ENCODE measurements around the gene PRRG2. TPM values are rescaled to one million over a fixed set of nuclear protein-coding genes. Genes with fewer than 3 reads are reported as not detected.

PRRG2 gene
- 5.4 and 7.9 TPM in 2 replicates for total RNA-seq

DNA sequence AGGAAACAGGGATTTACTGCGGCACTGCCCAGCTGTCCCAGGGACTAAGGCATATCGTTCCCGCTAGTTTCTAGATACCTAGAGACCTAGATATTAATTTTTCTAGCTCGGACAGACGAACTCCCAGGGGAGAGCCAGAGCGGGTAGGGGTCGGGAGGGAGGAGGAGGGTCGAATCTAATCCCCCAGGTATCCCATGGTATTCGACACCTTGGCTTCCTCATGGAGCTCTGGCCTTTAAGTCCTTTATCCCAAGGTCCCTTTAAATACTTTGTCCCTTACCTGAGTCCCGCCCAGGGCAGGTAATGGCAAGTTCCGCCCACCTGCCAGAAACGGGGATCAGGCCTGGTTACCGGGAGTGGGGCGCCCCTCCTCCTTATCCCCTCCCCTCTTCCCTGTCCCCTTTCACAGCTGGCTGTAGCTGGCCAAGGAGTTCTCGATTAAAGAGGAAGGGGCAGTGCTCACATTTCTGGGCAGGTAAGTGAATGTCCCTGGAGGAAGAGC is at the start of gene PRRG2:
PRRG2 (plus strand) TSS at position 310 of the 502 bp plus-strand sequence. CDS start 1,904 bp downstream, outside the sequence.

GRCh38 chr19:49580264-49581006 is 681 bp upstream of the PRRG2 start, which contains the start of gene NOSIP:
Gene NOSIP, minus strand, starts transcription at chr19:49580556. Its CDS starts 19,865 bp downstream, at chr19:49560691.

DNA sequence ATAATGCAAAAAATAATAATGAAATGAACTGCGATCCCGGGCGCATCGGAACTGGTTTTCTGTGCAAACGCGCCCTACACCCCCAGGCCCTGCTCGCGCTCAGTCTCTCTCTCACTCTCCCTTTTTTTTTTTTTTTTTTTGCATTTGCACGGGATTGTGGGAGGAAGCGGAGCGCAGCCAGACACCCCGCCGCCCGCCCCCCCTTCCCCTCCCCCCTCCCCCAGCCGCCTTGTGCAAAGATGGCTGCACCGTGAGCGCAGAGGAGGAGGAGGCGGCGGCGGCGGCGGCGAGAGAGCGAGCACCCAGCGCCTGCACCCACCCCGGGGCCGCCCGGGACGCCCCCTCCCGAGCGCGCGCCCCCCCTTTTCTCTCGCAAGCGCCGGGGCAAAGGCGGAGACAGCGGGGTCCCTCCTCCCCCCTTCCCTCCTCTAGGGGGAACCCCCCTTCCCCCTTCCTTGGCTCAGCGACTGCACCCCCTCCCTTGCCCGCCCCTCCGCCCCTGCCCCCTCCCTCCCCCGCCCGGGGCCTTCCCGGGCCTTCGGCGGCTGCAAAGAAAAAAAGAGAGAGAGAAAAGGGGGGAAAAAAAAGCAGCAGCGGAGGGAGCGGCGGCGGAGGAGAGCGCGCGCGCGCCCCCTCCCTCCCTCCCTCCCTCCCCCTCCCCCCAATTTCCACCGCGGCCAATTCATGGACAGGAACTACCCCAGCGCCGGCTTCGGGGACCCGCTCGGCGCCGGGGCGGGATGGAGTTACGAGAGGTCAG is 10.0 kb downstream of the PRRG2 start, which contains the start of gene PRR12:
PRR12 (plus strand) TSS at position 212 of the 760 bp plus-strand sequence; CDS start at position 685, 473 bp downstream.

GRCh38 chr19:49640113-49640898 is 59.2 kb downstream of the PRRG2 start, which contains the start of gene RRAS:
Gene RRAS, minus strand, starts transcription at chr19:49640143. Its CDS starts 45 bp downstream, at chr19:49640098.

Other genes with a start within 250 kb of the PRRG2 start
- not detected in 2 replicates for gene CD37, start 245.9 kb upstream of the PRRG2 start, total RNA-seq
- 7.2 and 21.9 TPM in 2 replicates for gene TEAD2, start 218.9 kb upstream of the PRRG2 start, total RNA-seq
- gene DKKL1, start 217.4 kb upstream of the PRRG2 start, total RNA-seq, result 0.14 and 0.34 TPM in 2 replicates
- gene KASH5, start 193.1 kb upstream of the PRRG2 start, total RNA-seq, result not detected in 2 replicates
- not detected in 2 replicates for gene PTH2, start 157.9 kb upstream of the PRRG2 start, total RNA-seq
- gene GFY, start 155.9 kb upstream of the PRRG2 start, total RNA-seq, result not detected in 2 replicates
- 0.21 TPM in 1 of 2 replicates, not detected in the other for gene SLC17A7, start 139.8 kb upstream of the PRRG2 start, total RNA-seq
- 69.4 and 70.3 TPM in 2 replicates for gene PIH1D1, start 129.5 kb upstream of the PRRG2 start, total RNA-seq
- 17.7 and 27.3 TPM in 2 replicates for gene ALDH16A1, start 128.1 kb upstream of the PRRG2 start, total RNA-seq
- gene FLT3LG, start 107.1 kb upstream of the PRRG2 start, total RNA-seq, result 0.34 and 1.00 TPM in 2 replicates
- gene RPL13A, start 93.7 kb upstream of the PRRG2 start, total RNA-seq, result 2,080 and 4,704 TPM in 2 replicates
- gene RPS11, start 84.9 kb upstream of the PRRG2 start, total RNA-seq, result 1,866 and 3,662 TPM in 2 replicates
- 10.8 and 13.0 TPM in 2 replicates for gene FCGRT, start 68.7 kb upstream of the PRRG2 start, total RNA-seq
- gene RCN3, start 53.3 kb upstream of the PRRG2 start, total RNA-seq, result 0.34 and 0.43 TPM in 2 replicates
- gene NOSIP, start 760 bp upstream of the PRRG2 start, total RNA-seq, result 28.1 and 57.8 TPM in 2 replicates
- 1.4 and 7.8 TPM in 2 replicates for gene PRR12, start 9.9 kb downstream of the PRRG2 start, total RNA-seq
- gene RRAS, start 58.8 kb downstream of the PRRG2 start, total RNA-seq, result 32.1 and 44.4 TPM in 2 replicates
- 11.6 and 31.3 TPM in 2 replicates for gene SCAF1, start 60.9 kb downstream of the PRRG2 start, total RNA-seq
- gene IRF3, start 84.5 kb downstream of the PRRG2 start, total RNA-seq, result 104 and 109 TPM in 2 replicates
- gene BCL2L12, start 84.6 kb downstream of the PRRG2 start, total RNA-seq, result 2.7 and 4.4 TPM in 2 replicates
- gene PRMT1, start 96.0 kb downstream of the PRRG2 start, total RNA-seq, result 266 and 394 TPM in 2 replicates
- gene ADM5, start 108.3 kb downstream of the PRRG2 start, total RNA-seq, result under 0.01 and 0.78 TPM in 2 replicates
- 0.21 and 0.34 TPM in 2 replicates for gene CPT1C, start 109.8 kb downstream of the PRRG2 start, total RNA-seq
- 0.34 TPM in 1 of 2 replicates, not detected in the other for gene TSKS, start 182.0 kb downstream of the PRRG2 start, total RNA-seq
- gene AP2A1, start 185.7 kb downstream of the PRRG2 start, total RNA-seq, result 36.9 and 89.5 TPM in 2 replicates
- gene FUZ, start 232.0 kb downstream of the PRRG2 start, total RNA-seq, result 10.6 and 16.5 TPM in 2 replicates
- gene MED25, start 237.0 kb downstream of the PRRG2 start, total RNA-seq, result 7.9 and 25.1 TPM in 2 replicates